GM21447 (cell line): Measurements from ENCODE around the gene MOCOS.

ENCODE experiments used
- ATAC-seq: cut with Tn5 transposase; IDR thresholded peaks from one replicate; pipeline ENCODE4 v1.9.1; 2021; ENCODE audit not compliant: unreplicated experiment

Gene MOCOS

DNA sequence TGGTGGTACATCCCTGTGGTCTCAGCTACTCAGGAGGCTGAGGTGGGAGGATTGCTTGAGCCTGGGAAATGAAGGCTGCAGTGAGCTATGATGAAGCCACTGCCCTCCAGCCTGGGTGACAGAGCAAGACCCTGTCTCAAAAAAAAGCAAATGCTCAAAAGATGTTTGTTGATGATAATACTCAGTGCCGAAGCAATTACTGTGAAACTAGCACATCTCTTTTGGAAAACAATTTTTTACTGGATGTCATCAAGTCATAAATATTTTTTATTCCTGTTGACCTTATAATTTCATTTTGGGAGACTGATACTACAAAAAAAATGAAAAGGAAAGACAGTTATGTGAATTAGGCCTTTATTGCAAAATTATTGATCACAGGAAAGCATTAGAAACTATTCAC lies 75.7 kb downstream of the MOCOS start:
- no peak for ATAC-seq

DNA sequence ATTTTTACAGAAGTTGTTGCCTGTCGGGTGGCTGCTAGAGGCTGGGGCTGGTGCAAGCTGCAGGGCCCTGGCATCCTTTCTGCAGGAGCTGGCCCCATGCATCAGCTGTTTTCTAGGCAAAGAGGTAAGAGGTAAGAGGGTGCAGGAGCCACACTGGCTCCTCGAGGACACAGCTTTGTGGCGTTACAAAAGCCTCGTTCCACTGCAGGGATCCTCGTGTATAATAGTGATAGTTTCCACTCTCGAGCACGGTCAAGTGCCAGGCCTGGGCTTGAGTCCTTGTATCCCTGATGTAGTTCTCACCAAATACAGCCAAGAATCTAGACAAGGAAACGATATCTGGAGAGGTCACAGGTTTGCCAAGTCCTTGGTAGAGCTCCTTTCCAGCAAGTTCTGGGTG lies 77.0 kb downstream of the MOCOS start:
- ATAC-seq = no peak

DNA sequence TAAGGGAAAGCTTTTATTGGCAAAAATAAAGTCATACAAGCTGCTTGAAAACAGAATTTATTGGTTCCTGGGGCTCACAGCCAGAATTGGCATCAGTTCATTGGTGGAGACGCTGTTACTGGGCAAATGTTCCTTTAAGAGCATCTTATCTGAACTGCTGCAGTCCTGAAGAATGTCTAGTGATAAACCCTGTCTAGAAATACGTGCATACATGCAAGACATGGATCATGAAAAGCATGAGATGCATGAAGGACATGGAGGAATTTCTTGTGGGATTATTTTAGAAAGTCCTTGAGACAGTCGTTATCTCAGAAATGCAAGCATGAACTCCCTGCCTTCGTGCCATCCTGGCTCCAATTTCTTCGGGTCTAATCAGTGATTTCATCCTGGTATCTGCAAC lies 77.7 kb downstream of the MOCOS start:
- no peak for ATAC-seq

DNA sequence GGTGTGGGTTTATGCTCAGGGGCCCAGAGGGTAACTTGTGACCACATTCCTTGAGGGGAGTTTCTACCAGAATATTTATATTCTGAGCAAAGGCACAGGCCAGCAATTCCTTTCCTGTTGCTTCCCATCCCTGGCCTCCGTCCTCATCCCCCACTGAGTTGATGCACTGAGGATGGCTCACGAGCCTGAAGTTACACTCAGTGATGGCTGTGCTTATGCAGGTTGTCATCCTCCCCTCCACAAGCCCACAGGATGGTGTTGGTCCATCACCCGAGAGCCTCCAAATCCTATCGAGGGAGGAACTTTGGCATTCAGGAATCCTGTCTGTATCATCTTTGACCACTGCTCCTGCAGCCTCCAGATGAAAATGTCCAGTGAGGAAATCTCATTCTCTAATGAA lies 81.9 kb downstream of the MOCOS start:
- no peak for ATAC-seq

DNA sequence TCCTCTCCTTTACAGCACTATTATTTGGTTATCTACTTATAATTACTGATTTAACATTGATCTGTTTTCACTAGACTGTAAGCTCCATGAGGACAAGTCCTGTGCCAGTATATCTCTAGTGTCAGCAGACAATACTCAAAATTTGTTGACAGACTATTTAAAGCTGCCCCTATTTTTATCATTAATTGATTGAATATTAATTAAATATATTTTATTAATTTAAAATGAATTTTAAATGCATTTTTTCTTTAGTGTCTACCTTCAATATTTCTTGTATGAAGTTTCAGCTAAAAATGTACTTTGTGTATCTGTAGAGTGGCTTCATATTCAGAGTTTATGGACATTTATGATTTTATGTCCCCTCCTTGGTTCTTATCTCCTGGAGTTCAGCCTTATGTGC lies 83.9 kb downstream of the MOCOS start:
- no peak for ATAC-seq

DNA sequence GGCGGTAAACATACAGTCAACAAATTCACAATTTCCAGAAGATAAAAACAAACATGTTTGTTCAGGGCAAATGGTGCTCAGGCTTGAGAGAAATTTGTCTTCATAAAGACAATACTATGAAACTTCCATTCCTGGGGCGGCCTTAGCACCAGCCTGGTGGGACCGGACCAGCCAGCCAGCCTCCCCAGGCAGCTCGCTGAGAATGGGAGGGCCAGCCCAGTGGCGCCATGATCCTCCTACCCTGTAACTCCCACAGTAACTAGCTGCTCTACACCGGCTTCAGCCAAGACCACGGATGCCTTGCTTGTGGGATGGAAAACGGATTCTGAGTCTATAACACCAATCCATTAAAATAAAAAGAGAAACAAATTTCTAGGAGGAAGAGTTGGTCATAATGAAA lies 86.0 kb downstream of the MOCOS start:
- ATAC-seq = no peak

DNA sequence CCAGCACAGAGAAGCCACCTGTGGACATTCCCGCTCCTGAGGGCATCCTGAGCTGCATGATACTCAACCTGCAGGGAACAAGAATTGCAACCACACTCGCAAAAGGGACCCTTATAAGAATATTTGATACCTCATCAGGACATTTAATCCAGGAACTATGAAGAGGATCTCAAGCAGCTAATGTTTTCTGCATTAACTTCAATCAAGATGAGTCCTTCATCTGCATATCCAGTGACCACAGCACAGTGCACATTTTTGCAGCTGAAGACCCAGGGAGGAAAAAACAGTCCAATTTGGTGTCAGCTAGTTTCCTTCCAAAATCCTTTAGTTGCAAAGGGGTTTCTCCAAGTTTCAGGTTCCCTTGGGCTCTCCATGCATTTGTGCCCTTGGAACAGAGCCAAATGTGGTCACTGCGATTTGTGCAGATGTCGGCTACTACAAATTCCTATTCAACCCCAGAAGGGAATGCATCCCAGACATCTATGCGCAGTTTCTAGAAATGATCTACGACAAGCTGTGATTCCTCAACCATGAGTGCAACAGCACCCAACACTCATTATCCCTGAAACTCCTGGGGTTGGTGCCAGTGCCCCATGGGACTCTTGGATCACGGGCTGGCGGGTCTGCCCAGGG lies 86.9 kb downstream of the MOCOS start:
- ATAC-seq = no peak

DNA sequence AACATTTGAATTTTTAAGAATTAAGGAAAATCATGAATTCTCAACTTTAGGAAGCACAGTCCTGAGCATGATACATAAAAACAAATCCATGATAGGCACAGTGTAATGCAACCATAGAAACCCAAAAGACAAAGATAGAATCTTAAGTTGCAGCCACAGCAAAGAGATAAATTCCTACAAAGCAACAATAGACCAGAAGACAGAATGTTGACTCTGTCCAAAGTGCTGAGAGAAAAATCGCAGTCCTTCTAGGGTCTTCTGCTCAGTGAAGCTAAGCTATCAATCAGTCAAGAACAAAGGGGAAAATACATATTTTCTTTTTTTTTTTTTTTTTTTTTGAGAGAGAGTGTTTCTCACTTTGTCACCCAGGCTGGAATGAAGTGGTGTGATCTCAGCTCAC lies 88.3 kb downstream of the MOCOS start:
- no peak for ATAC-seq

DNA sequence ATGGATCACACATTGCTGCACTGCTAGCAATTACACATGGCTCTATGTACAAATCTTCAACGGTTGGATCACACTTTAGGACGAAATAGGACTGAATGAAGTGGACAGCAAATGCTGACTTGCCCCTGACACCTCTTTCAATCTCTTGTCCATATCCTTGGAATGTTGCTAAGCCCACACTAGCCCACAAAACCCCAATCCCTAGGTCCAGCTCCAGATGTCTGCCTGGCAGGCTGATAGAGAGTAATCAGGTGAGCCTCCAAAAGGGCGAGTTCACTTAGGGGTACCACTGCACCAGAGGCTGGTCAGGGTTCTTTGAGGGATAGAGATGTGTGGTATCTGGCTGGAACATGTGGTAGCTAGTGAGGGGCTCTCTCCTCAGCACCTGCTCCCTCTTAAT lies 91.7 kb downstream of the MOCOS start:
- no peak for ATAC-seq

DNA sequence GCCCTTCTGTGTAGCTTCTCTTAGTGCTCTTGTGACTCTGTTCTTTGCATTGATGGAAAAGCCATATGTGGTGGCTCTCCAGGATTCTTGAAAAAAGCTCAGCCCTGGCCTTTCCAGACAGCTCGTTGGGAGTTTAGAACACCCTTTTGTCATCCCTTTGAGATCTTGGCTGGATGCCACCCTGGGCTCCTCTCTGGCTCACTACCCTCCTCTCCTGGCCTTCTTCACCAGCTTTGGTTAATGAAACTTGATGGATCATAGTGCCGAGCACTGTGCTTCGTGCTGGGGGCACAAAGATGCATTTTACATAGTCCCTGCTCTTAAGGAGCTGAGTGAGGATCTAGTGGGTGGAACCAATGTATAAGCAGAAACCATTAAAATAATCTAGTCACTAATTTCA lies 94.6 kb downstream of the MOCOS start:
- no peak for ATAC-seq

DNA sequence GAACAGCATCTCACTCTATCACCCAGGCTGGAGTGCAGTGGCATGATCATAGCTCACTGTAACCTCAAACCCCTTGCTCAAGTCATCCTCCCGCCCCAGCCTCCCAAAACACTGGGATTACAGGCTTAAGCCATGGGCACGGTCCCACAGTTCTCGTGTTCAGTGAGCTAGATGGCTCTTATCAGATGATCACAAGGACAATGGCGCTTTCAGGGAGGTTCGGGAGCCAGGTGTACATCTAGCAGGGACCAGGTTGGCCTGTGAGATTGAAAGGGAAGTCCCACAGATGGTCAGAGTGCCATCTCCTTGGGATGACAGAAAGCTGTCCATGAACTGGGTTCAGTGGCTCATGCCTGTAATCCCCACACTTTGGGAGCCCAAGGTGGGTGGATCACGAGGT lies 96.2 kb downstream of the MOCOS start:
- no peak for ATAC-seq

DNA sequence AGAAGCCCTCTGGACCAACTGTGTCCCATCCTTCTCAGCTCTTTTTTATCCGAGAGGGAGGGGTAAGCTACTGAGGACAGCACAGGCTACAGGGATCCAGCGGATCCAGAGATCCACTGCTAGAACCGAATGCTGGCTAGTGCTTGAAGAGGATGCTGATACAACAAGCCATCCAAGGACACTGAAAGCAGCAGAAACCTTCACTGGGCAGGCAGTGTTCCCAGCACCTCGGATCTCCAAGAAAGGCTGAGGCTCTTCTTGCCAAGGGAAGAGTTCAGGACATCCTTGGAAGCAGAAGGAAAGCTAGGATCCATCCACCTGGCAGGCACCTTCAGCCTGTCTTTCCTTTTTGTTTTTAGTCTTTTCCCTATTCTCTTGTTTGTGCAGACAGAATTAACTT lies 97.0 kb downstream of the MOCOS start:
- no peak for ATAC-seq

DNA sequence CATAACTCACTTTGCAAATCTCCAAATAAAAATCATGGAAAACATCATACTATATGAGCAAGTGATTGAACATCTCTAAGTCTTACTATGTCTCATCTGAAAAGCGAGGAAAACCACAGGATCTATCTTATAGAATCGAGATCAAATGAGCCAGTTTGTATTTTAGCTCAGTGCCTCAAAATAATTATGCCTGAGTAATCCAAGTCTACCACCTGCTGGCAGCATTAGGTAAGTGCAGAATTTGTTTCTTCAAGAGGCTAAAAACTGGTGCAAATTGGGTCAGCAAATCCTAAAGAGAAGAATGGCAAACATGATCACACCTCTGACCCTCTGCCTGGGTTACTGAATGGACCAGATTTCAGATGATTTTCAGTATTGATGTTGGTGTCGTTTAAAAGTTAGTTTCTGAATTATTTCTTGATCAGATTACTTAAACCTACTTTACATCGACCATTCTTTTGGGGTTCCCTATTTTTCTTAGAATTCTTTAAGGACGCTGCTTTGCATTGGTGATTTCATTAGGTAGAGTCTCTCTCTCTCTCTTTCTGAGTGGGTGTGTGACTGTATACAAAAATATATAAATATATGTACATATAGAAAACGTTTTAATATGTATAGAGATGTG lies 97.5 kb downstream of the MOCOS start:
- ATAC-seq = no peak

DNA sequence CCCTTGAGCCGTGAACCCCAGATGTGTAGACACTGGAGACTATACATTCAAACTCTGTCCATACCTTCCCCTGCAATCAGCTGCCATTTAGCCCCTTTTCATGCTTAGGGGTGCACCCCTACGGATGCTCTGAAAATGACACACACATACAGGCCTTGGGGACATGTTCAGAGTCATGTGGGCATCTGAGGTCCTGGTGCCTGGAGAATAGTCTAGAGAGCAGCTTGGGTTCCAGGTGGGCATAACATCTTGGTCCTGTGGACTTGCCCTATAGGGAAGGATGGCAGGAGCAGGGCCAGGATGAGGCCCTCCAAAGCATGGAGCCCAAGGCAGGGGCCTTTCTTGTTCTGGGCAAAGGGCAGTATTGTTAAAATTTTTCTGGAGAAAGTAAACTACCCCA lies 100.4 kb downstream of the MOCOS start:
- no peak for ATAC-seq

DNA sequence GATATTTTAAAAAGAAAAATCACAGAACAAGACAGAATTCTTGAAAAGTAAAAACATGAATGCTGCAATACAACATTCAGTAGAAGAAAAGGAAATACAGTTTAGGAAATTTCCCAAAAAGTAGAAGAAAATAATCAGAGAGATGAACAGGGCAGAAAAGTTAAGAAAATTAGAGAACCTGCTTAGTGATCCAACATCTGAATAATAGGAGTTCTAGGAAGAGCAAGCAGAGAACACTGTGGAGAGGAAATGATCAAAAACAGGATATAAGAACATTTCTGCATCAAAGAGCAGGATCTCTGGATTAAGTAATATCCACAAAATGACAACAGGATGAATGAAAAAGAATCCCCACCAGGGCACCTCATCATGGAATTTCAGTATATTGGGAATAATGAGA lies 101.4 kb downstream of the MOCOS start:
- no peak for ATAC-seq

DNA sequence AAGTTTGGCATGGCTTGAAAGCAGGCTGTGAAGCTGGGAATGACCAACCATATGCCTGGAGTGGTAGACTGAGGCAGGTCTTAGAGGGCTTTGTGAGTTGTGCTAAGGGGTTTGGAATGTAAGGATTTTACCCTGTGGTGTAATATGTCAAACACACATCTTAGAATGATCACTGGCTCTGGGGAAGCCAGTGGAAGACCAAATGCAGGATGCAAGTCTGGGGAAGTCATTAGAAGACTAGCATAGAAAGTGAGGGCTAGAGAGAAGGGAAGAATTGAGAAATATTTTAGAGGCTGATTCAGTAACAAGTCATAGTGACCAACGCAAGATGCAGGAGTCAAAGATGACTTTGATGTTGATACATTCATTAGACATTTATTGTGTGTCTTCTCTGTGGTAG lies 106.7 kb downstream of the MOCOS start:
- ATAC-seq = no peak

DNA sequence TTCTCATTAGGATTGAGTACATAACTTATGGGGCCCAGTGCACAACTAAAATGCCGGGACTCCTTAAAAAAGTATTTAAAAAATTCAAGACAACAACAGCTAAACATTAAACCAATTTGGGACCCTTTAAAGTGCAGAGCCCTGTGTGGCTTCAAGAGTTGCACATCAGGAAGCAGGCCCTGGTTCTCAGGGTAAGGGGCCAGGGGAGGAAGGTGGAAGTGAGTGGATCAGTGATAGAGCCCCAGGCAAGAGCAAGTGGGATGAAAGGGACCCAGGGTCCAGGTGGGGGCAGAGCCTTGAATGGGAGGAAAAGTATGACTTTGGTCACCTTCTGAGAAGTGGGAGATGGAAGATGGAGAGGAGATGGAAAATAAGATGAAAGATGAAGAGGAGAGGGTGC lies 107.9 kb downstream of the MOCOS start:
- no peak for ATAC-seq

DNA sequence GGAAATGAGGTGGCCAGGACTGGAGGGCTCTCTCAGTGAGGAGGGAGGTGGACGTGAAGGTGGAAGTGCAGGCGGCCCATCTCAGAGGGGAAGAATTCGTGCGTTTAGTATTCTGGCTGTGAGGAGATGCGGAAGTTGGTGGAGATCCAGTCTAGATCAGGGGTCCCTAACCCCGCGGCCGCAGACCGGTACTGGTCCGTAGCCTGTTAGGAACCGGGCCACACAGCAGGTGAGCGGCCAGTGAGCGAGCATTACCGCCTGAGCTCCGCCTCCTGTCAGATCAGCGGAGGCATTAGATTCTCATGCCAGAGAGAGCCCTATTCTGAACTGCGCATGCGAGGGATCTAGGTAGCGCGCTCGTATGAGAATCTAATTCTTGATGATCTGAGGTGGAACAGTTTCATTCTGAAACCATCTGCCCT lies 108.6 kb downstream of the MOCOS start:
- no peak for ATAC-seq

DNA sequence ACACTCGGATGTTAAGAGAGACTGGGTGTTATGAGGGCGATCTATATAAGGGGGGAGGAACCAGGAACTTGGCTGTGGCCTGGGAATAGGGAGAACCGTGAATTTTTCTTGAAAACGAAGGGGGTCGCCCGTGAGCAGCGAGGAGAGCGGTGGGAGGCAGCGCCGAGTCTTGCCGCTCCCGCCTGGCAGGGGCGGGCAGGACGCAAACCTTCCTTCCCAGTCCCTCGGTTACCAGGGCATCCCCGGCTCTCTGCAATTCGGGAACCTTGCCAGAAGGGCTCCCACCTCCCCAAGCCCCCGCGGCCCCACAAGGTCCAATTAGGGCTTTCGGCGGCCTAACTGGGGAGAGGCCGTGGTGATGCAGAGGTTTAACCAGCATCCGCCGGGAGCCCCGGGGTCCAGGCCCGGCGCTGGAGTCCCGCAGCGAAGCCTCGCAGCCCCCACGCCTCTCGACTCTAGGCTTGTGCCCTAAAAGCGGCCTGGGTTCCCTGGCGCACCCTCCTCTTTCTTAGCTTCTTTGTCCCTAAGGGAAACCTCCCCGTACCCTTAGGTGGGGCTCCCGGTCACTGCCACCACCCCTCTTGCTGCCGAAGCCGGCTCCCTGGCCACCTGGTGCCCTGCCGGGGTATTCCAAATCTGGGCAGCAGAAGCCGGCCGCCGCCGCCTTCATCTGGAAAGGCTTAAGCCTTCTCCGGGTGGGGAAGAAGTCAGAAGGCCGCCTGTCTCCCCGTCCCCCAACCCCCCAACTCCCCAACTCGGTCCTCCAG lies 109.5 kb downstream of the MOCOS start:
- no peak for ATAC-seq

DNA sequence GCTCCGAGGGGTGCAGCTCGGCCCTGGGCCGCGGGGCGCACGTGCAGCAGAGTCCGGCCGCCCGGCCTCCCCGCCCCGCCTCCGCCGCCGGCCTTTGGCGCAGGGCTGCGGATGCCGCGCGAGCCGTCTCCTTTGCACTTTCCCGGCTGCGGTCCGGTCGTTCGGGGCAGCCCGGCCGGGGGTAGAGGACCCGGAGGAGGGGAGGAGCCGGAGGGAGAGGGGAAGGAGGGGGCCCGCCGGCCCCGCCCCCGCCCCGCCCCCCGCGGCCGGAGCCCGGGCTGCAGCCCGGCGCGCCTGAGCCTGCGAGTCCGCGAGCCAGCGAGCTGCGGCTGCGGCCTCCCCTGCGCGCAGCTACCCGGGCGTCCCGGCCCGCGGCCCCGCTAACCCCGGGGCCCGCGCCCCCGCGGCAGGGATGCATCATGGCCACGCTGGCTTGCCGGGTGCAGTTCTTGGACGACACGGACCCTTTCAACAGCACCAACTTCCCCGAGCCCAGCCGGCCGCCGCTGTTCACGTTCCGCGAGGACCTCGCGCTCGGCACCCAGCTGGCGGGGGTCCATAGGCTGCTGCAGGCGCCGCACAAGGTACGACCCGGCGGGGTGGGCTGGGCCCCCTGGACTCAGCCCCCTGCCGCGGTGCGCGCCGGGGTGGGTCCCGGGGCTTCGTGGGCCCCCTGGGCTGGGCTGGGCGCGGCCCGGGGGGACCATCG lies 110.3 kb downstream of the MOCOS start, which contains the start of gene FHOD3:
TSS of gene FHOD3 (plus strand) at position 297 of the 709 bp plus-strand sequence. CDS start at position 420, 123 bp downstream.
- ATAC-seq = peak; percentile 52

DNA sequence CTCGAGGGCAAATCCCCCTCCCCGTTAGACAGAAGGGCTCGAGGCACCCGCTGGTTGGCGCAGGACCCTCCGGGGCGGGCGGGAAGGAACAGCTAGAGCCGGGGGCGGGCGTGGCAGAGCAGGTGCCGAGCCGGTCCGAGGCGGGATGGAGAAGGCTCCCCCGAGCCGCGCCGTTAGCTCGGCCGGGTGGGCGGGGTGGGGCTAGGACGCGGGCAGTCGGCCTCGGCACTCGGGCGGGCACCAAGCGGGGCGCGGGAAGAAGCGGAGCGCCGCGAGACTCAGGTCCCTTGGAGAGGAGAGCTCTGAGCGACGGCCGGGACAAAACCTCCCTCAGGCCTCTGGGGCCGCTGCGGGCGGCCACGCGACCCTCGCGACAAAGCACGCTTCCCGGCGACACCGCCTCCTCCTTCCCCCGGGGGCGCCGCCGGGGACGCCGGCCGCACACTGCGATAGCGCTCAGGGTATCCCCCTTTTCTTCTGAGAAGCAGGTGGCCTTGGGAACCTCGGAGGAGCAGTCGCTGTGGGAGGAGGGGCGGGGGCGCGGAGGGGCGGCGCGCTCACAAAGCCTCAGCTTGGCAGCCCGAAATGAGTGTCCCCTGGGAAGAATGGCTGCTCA lies 110.9 kb downstream of the MOCOS start:
- ATAC-seq = peak; percentile 18
